CD14-positive monocyte (primary cell): ENCODE results near the gene PITPNC1. TPM values are rescaled to one million over a fixed set of nuclear protein-coding genes. Genes with fewer than 3 reads are reported as not detected.

Source experiments
- DNase-seq, 3 donors: peaks; one replicate each; pipeline ENCODE4 v3.0.0-alpha.2; 2011 to 2022
- H2AFZ ChIP-seq: 2 replicates; pipeline ENCODE4 v1.6.0; 2012; ENCODE audit warnings: mild to moderate bottlenecking, low read depth, low read length, inconsistent platforms; ENCODE audit not compliant: insufficient read depth, poor library complexity, severe bottlenecking
- H3K27ac ChIP-seq, 2 donors: 1 replicate in 1 of 2; 2 replicates in 1 of 2; pipeline ENCODE4 v1.5.1; 2012 to 2013; ENCODE audit warnings: low read length in 2 of 2, control low read depth in 1 of 2, inconsistent platforms in 1 of 2, low read depth in 1 of 2, mild to moderate bottlenecking in 1 of 2
- H3K27me3 ChIP-seq, 2 donors: one replicate each; pipeline versions ENCODE4 v1.6.0 to v1.6.1; 2011 to 2013; ENCODE audit warnings: low read length in 2 of 2; ENCODE audit not compliant: control insufficient read depth in 2 of 2, insufficient read depth in 2 of 2
- H3K36me3 ChIP-seq, 2 donors: replicated peaks in 1 of 2; 1 replicate in 1 of 2; 2 replicates in 1 of 2; pipeline versions ENCODE4 v1.5.1 to v1.6.1; 2012 to 2013; ENCODE audit warnings: low read length in 2 of 2, control low read depth in 1 of 2, inconsistent platforms in 1 of 2, mild to moderate bottlenecking in 1 of 2; ENCODE audit not compliant: insufficient read depth in 2 of 2, control insufficient read depth in 1 of 2
- H3K4me1 ChIP-seq, 2 donors: 1 replicate in 1 of 2; 2 replicates in 1 of 2; pipeline versions ENCODE4 v1.5.1 to v1.6.1; 2012 to 2013; ENCODE audit warnings: low read length in 2 of 2, control low read depth in 1 of 2, inconsistent platforms in 1 of 2, mild to moderate bottlenecking in 1 of 2, moderate library complexity in 1 of 2; ENCODE audit not compliant: insufficient read depth in 2 of 2, control insufficient read depth in 1 of 2
- H3K4me2 ChIP-seq: replicated peaks from 2 replicates; pipeline ENCODE3; 2012; ENCODE audit warnings: low read length, moderate library complexity, mild to moderate bottlenecking; ENCODE audit not compliant: poor library complexity, severe bottlenecking; ENCODE audit errors: extremely low read depth
- H3K4me3 ChIP-seq, 3 experiments: fragments of 200-600 bp in 1 of 3; sonication (generic) in 1 of 3; replicated peaks in 1 of 3; 1 replicate in 2 of 3; 2 replicates in 1 of 3; pipeline ENCODE4 v1.5.1; 2011 to 2013; ENCODE audit warnings: low read length in 3 of 3, mild to moderate bottlenecking in 3 of 3, control low read depth in 2 of 3, low read depth in 2 of 3, inconsistent platforms in 1 of 3, moderate library complexity in 1 of 3
- H3K79me2 ChIP-seq: 2 replicates; pipeline ENCODE4 v1.6.0; 2012; ENCODE audit warnings: mild to moderate bottlenecking, control low read depth, inconsistent platforms, low read length, moderate library complexity; ENCODE audit not compliant: insufficient read depth
- H3K9ac ChIP-seq: 2 replicates; pipeline ENCODE4 v1.6.0; 2017; ENCODE audit warnings: low read length, mild to moderate bottlenecking; ENCODE audit not compliant: insufficient read depth, poor library complexity, severe bottlenecking
- H3K9me3 ChIP-seq, 2 donors: replicated peaks in 1 of 2; 1 replicate in 1 of 2; 2 replicates in 1 of 2; pipeline versions ENCODE4 v1.5.1 to v1.6.1; 2012 to 2013; ENCODE audit warnings: low read length in 2 of 2, control low read depth in 1 of 2; ENCODE audit not compliant: control insufficient read depth in 1 of 2, insufficient read depth in 1 of 2
- H4K20me1 ChIP-seq: 2 replicates; pipeline ENCODE4 v1.6.0; 2012; ENCODE audit warnings: mild to moderate bottlenecking, low read length, control low read depth, moderate library complexity; ENCODE audit not compliant: insufficient read depth
- H3K27ac Mint-ChIP-seq, 7 donors: one replicate each; pipeline ENCODE4 v1.8.0; 2020; ENCODE audit warnings: mild to moderate bottlenecking in 7 of 7, mixed read lengths in 7 of 7, moderate library complexity in 6 of 7, inconsistent platforms in 2 of 7
- H3K27me3 Mint-ChIP-seq, 3 donors: one replicate each; pipeline ENCODE4 v1.8.0; 2021 to 2022; ENCODE audit warnings: low read depth in 3 of 3, mild to moderate bottlenecking in 3 of 3, mixed read lengths in 3 of 3, moderate library complexity in 3 of 3, inconsistent platforms in 1 of 3
- H3K36me3 Mint-ChIP-seq, 2 donors: one replicate each; pipeline ENCODE4 v1.8.0; 2020; ENCODE audit warnings: mixed read lengths in 2 of 2, inconsistent platforms in 1 of 2, mild to moderate bottlenecking in 1 of 2
- H3K4me1 Mint-ChIP-seq: one replicate; pipeline ENCODE4 v1.8.0; 2020; ENCODE audit warnings: mild to moderate bottlenecking, mixed read lengths
- H3K4me3 Mint-ChIP-seq, 2 donors: one replicate each; pipeline ENCODE4 v1.8.0; 2020; ENCODE audit warnings: mild to moderate bottlenecking in 2 of 2, mixed read lengths in 2 of 2, moderate library complexity in 1 of 2
- H3K9me3 Mint-ChIP-seq, 7 donors: one replicate each; pipeline ENCODE4 v1.8.0; 2020 to 2022; ENCODE audit warnings: mixed read lengths in 7 of 7, mild to moderate bottlenecking in 6 of 7, moderate library complexity in 6 of 7, inconsistent platforms in 2 of 7
- WGBS: methylation state at CpG from one replicate; pipeline ENCODE4 v1.1.5; 2013; ENCODE audit warnings: missing lambda C conversion rate; ENCODE audit not compliant: insufficient coverage; 5-methylcytosine and 5-hydroxymethylcytosine counted together
- intact Hi-C, 2 donors: fragments of 100-400 bp; cut with micrococcal nuclease; formaldehyde crosslinking; loops; one replicate each; pipeline versions ENCODE4 v1.15.0 to v1.15.1; 2023
- polyA plus RNA-seq, 3 donors: library from polyadenylated mRNA; depleted of rRNA in 1 of 3; unstranded in 2 of 3; stranded (reverse) in 1 of 3; fragments of 300-500 nt in 2 of 3; fragments of >200 nt in 1 of 3; fragmentation: Illumina TruSeq in 2 of 3; gene quantifications; 1 replicate in 2 of 3; 2 replicates in 1 of 3; pipeline ENCODE4 v1.2.3, GENCODE V29; 2012 to 2021
- TF ChIP-seq, protein P1 (sequence below): fragments of 200-600 bp; IDR thresholded peaks from one replicate; pipeline ENCODE4 v1.8.0; 2022; ENCODE audit warnings: antibody characterized with exemption, mild to moderate bottlenecking

Gene PITPNC1
- polyA plus RNA-seq, 3 donors, result 18.5 to 31.0 (median 21.7) TPM

DNA sequence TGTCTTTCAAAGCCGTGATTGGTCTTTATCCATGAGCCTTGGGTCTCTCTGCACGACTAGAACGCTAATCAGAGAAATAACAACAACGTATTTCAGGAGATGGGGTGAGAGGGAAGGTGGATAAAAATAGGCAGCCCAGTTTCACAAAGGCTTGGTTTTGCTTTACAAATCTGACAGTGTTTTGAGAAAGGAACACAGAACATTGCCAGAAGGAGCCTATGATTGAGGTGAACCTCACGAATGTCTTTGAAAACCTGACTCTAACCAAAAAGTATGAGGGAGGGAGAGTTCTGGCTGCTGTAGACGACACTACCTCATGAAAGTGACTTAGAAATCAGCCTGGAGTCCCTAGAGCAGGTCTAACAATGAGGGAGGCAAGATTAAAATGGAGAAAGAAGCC, 302.6 kb downstream of the PITPNC1 start:
- no peaks in the 10 kb centered on the region for H4K20me1 ChIP-seq
- Mint-ChIP-seq H3K4me3 (no peak overlapping the region), H3K27ac (no peak overlapping the region), H3K9me3 (no peaks in the 10 kb centered on the region), H3K36me3 (peaks cover 32 to 35% of the 10 kb centered on the region in 2 donors), H3K27me3 (peaks cover 0 to 5% (median 0%) of the 10 kb centered on the region in 3 donors), H3K4me1 (no peaks in the 10 kb centered on the region)
- 100% methylated on average over 5 of the region's 6 CpGs for WGBS
- H3K4me2 ChIP-seq, result no peak overlapping the region
- no peaks in the 10 kb centered on the region for H3K79me2 ChIP-seq
- no peak overlapping the region for H3K27ac ChIP-seq
- intact Hi-C loops, result no loop called here
- H3K9me3 ChIP-seq, result no peaks in the 10 kb centered on the region
- TF ChIP-seq, protein P1, sequence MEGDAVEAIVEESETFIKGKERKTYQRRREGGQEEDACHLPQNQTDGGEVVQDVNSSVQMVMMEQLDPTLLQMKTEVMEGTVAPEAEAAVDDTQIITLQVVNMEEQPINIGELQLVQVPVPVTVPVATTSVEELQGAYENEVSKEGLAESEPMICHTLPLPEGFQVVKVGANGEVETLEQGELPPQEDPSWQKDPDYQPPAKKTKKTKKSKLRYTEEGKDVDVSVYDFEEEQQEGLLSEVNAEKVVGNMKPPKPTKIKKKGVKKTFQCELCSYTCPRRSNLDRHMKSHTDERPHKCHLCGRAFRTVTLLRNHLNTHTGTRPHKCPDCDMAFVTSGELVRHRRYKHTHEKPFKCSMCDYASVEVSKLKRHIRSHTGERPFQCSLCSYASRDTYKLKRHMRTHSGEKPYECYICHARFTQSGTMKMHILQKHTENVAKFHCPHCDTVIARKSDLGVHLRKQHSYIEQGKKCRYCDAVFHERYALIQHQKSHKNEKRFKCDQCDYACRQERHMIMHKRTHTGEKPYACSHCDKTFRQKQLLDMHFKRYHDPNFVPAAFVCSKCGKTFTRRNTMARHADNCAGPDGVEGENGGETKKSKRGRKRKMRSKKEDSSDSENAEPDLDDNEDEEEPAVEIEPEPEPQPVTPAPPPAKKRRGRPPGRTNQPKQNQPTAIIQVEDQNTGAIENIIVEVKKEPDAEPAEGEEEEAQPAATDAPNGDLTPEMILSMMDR, result no peak
- no peak overlapping the region for H2AFZ ChIP-seq
- DNase-seq, result no peak
- H3K9ac ChIP-seq, result no peak overlapping the region
- no peaks in the 10 kb centered on the region for H3K27me3 ChIP-seq
- no peaks in the 10 kb centered on the region for H3K4me1 ChIP-seq
- H3K36me3 ChIP-seq, result peaks cover 5 to 39% of the 10 kb centered on the region in 2 donors
- H3K4me3 ChIP-seq, result no peak overlapping the region

- no CpG with 5 or more reads among the region's 8 CpGs for WGBS
- no peak for DNase-seq
These were observed 303.6 kb downstream of the PITPNC1 start for GRCh38 chr17:67680445-67681224.

More at GRCh38 chr17:67680445-67681224, 303.6 kb downstream of the PITPNC1 start:
- Mint-ChIP-seq H3K36me3 (peaks cover 27 to 33% of the 10 kb centered on the region in 2 donors), H3K27ac (no peak overlapping the region), H3K4me1 (no peaks in the 10 kb centered on the region), H3K27me3 (peaks cover 0 to 5% (median 0%) of the 10 kb centered on the region in 3 donors), H3K4me3 (no peak overlapping the region), H3K9me3 (no peaks in the 10 kb centered on the region)
- no peak overlapping the region for H3K27ac ChIP-seq
- H3K4me1 ChIP-seq, result no peaks in the 10 kb centered on the region
- H3K9me3 ChIP-seq, result no peaks in the 10 kb centered on the region
- H3K9ac ChIP-seq, result no peak overlapping the region
- no peak overlapping the region for H2AFZ ChIP-seq
- TF ChIP-seq, protein P1, result no peak
- no peaks in the 10 kb centered on the region for H3K27me3 ChIP-seq
- H3K36me3 ChIP-seq, result peaks cover 3 to 33% of the 10 kb centered on the region in 2 donors
- H3K4me2 ChIP-seq, result no peak overlapping the region
- intact Hi-C loops, result no loop called here
- H3K4me3 ChIP-seq, result no peak overlapping the region
- H3K79me2 ChIP-seq, result no peaks in the 10 kb centered on the region
- no peaks in the 10 kb centered on the region for H4K20me1 ChIP-seq
